Esophagus muscularis mucosa (tissue), 4 donors: ENCODE data around the gene BRMS1. TPM values are rescaled to one million over a fixed set of nuclear protein-coding genes. Genes with fewer than 3 reads are reported as not detected.

Source experiments
- DNase-seq: peaks from one replicate; pipeline ENCODE4 v3.0.0-alpha.2; 2017; ENCODE audit errors: extremely low spot score
- H3K27ac ChIP-seq, 4 donors: fragments of 200-600 bp; sonication (generic); replicated peaks in 1 of 4; 1 replicate in 3 of 4; 2 replicates in 1 of 4; pipeline ENCODE4 v1.5.1; 2016 to 2019; ENCODE audit warnings: mild to moderate bottlenecking in 1 of 4
- H3K27me3 ChIP-seq, 4 donors: fragments of 200-600 bp; sonication (generic); one replicate each; pipeline versions ENCODE4 v1.5.1 to v1.6.0; 2016 to 2019
- H3K36me3 ChIP-seq, 4 donors: fragments of 200-600 bp; sonication (generic); one replicate each; pipeline ENCODE4 v1.5.1; 2016 to 2019
- H3K4me1 ChIP-seq, 4 donors: fragments of 200-600 bp; sonication (generic); one replicate each; pipeline ENCODE4 v1.5.1; 2016 to 2019
- H3K4me3 ChIP-seq, 4 donors: fragments of 200-600 bp; sonication (generic); 1 replicate in 2 of 4; 2 replicates in 2 of 4; pipeline ENCODE4 v1.5.1; 2016 to 2019; ENCODE audit warnings: mild to moderate bottlenecking in 4 of 4, moderate library complexity in 1 of 4
- H3K9me3 ChIP-seq, 4 donors: fragments of 200-600 bp; sonication (generic); 1 replicate in 3 of 4; 2 replicates in 1 of 4; pipeline ENCODE4 v1.5.1; 2016 to 2019
- CTCF ChIP-seq, 3 experiments: fragments of 200-600 bp in 2 of 3; fragments of 450-650 bp in 1 of 3; sonication (generic) in 2 of 3; IDR thresholded peaks; one replicate each; pipeline ENCODE4 v1.5.1; 2017 to 2019; ENCODE audit warnings: antibody characterized with exemption in 3 of 3, mild to moderate bottlenecking in 2 of 3, moderate library complexity in 1 of 3
- EP300 ChIP-seq: sonication (generic); formaldehyde crosslinking; IDR thresholded peaks from one replicate; pipeline ENCODE4 v1.6.1; 2017; ENCODE audit warnings: antibody characterized with exemption
- POLR2A ChIP-seq: fragments of 450-650 bp; IDR thresholded peaks from one replicate; pipeline ENCODE4 v1.6.1; 2017; ENCODE audit warnings: antibody characterized with exemption, moderate library complexity, mild to moderate bottlenecking, low read depth
- POLR2AphosphoS5 ChIP-seq, 2 donors: sonication (generic); formaldehyde crosslinking; IDR thresholded peaks; one replicate each; pipeline ENCODE4 v1.6.1; 2017; ENCODE audit warnings: antibody characterized with exemption in 2 of 2
- WGBS: methylation state at CpG from one replicate; pipeline ENCODE4 v1.1.5; 2018; 5-methylcytosine and 5-hydroxymethylcytosine counted together
- intact Hi-C: fragments of 100-400 bp; cut with DNase I; formaldehyde crosslinking; loops from one replicate; pipeline ENCODE4 v1.15.1; 2023
- total RNA-seq, 4 donors: library from RNA; depleted of rRNA; stranded (reverse); fragments of >200 nt; gene quantifications; one replicate each; pipeline versions ENCODE4 v1.1.0 to v1.2.1, GENCODE V29; 2016

Gene BRMS1
- total RNA-seq, 4 donors from 2014 or later: 22.8 to 35.1 (median 34.1) TPM

- no peaks in the 10 kb centered on the region for H3K4me1 ChIP-seq
- no peak overlapping the region for H3K4me3 ChIP-seq
- no peak for DNase-seq
- no peaks in the 10 kb centered on the region for H3K36me3 ChIP-seq
- no peak overlapping the region for H3K27ac ChIP-seq
- TF ChIP-seq POLR2A: no peak
- no peak for TF ChIP-seq POLR2AphosphoS5 (IDR thresholded peaks at IDR 0.05)
- no peak for TF ChIP-seq EP300
- no peak for TF ChIP-seq CTCF (IDR thresholded peaks at IDR 0.05)
- intact Hi-C loops: no loop called here
- no peaks in the 10 kb centered on the region for H3K9me3 ChIP-seq
- 82% methylated on average over 12 of the region's 12 CpGs for WGBS
- H3K27me3 ChIP-seq: peaks cover 0 to 7% (median 0%) of the 10 kb centered on the region in 4 donors
Observed at GRCh38 chr11:66302656-66303055, 42.2 kb downstream of the BRMS1 start.

- Histone ChIP-seq H3K36me3 (no peaks in the 10 kb centered on the region), H3K9me3 (no peaks in the 10 kb centered on the region), H3K4me3 (no peak overlapping the region), H3K27ac (no peak overlapping the region), H3K4me1 (no peaks in the 10 kb centered on the region), H3K27me3 (peaks cover 0 to 40% (median 0%) of the 10 kb centered on the region in 4 donors)
- no peak for DNase-seq
- intact Hi-C loops: no loop called here
- TF ChIP-seq EP300 (no peak), POLR2A (no peak), POLR2AphosphoS5 (IDR thresholded peaks at IDR 0.05) (no peak), CTCF (IDR thresholded peaks at IDR 0.05) (no peak)
- 63% methylated on average over 3 of the region's 3 CpGs for WGBS
Observed at GRCh38 chr11:66299186-66299585, 45.7 kb downstream of the BRMS1 start.

GRCh38 chr11:66297610-66298009 lies 47.3 kb downstream of the BRMS1 start:
- intact Hi-C loops: no loop called here
- H3K9me3 ChIP-seq: no peaks in the 10 kb centered on the region
- no peak for DNase-seq

GRCh38 chr11:66294626-66295620 lies 50.0 kb downstream of the BRMS1 start:
- WGBS: 75% methylated on average over 70 of the region's 123 CpGs
- Histone ChIP-seq H3K36me3 (no peaks in the 10 kb centered on the region), H3K27ac (no peak overlapping the region), H3K4me3 (no peak overlapping the region), H3K9me3 (no peaks in the 10 kb centered on the region), H3K4me1 (peaks cover 8 to 19% (median 16%) of the 10 kb centered on the region in 4 donors), H3K27me3 (peaks cover 2 to 71% (median 20%) of the 10 kb centered on the region in 4 donors)
- no peak for DNase-seq
- no peak for TF ChIP-seq POLR2A
- no peak for TF ChIP-seq EP300
- no peak for TF ChIP-seq CTCF (IDR thresholded peaks at IDR 0.05)
- intact Hi-C loops: no loop called here

More at GRCh38 chr11:66297610-66298009, 47.3 kb downstream of the BRMS1 start:
- Histone ChIP-seq H3K27ac (no peak overlapping the region), H3K4me3 (no peak overlapping the region), H3K4me1 (peaks cover 0 to 2% (median 0%) of the 10 kb centered on the region in 4 donors), H3K27me3 (peaks cover 0 to 56% (median 11%) of the 10 kb centered on the region in 4 donors), H3K36me3 (no peaks in the 10 kb centered on the region)
- TF ChIP-seq POLR2AphosphoS5 (IDR thresholded peaks at IDR 0.05) (no peak), CTCF (IDR thresholded peaks at IDR 0.05) (no peak), EP300 (no peak), POLR2A (no peak)
- 60% methylated on average over 8 of the region's 8 CpGs for WGBS
